HL-60 (cell line): ENCODE data around the gene LIM2.

Experiments
- CTCF ChIP-seq: IDR thresholded peaks from one replicate; pipeline ENCODE4 v1.5.1; 2011; ENCODE audit warnings: low read length, control low read depth, inconsistent platforms; ENCODE audit not compliant: insufficient read depth
- GABPA ChIP-seq: IDR thresholded peaks from 2 replicates; pipeline ENCODE4 v1.6.1; 2012; ENCODE audit warnings: low read depth
- POLR2AphosphoS5 ChIP-seq: IDR thresholded peaks from 2 replicates; pipeline ENCODE4 v1.6.1; 2012; ENCODE audit warnings: low read depth
- REST ChIP-seq: IDR thresholded peaks from 2 replicates; pipeline ENCODE4 v1.6.1; 2012; ENCODE audit warnings: low read depth; ENCODE audit not compliant: insufficient replicate concordance

- no peak for TF ChIP-seq CTCF
- TF ChIP-seq POLR2AphosphoS5, result no peak
- no peak for TF ChIP-seq REST
- TF ChIP-seq GABPA, result no peak
Observed at GRCh38 chr19:51370230-51370629, 17.5 kb downstream of the LIM2 start.
